Pancreas (tissue), 10 donors: ENCODE data around the gene OR2S2. TPM values are rescaled to one million over a fixed set of nuclear protein-coding genes. Genes with fewer than 3 reads are reported as not detected.

ENCODE experiments used
- ATAC-seq, 4 donors: fragments of 200-7000 bp; cut with Tn5 transposase; one replicate each; pipeline versions ENCODE4 v1.8.0 to v1.9.1; 2020; ENCODE audit warnings: mild to moderate bottlenecking in 4 of 4, moderate library complexity in 4 of 4
- DNase-seq, 6 donors: peaks; one replicate each; pipeline ENCODE4 v3.0.0-alpha.2; 2020
- FAIRE-seq: peaks from 2 replicates; lab custom pipeline; 2012; peaks lifted over from hg19 to GRCh38; lab: Jason Lieb, UNC
- H3K27ac ChIP-seq, 4 donors: fragments of 200-600 bp; sonication (generic); 1 replicate in 3 of 4; 2 replicates in 1 of 4; pipeline versions ENCODE4 v1.5.0 to v1.8.0; 2020
- H3K27me3 ChIP-seq, 4 donors: fragments of 200-600 bp; one replicate each; pipeline ENCODE4 v1.8.0; 2021
- H3K36me3 ChIP-seq, 3 donors: fragments of 200-600 bp; sonication (generic) in 1 of 3; one replicate each; pipeline versions ENCODE4 v1.5.0 to v1.8.0; 2020 to 2021
- H3K4me1 ChIP-seq, 3 donors: fragments of 200-600 bp; one replicate each; pipeline ENCODE4 v1.8.0; 2021
- H3K4me3 ChIP-seq, 4 donors: fragments of 200-600 bp; sonication (generic) in 2 of 4; one replicate each; pipeline versions ENCODE4 v1.5.0 to v1.8.0; 2020 to 2021
- H3K9me3 ChIP-seq, 4 donors: fragments of 200-600 bp; one replicate each; pipeline ENCODE4 v1.8.0; 2021
- WGBS, 2 donors: extraction: QIAGEN DNeasy Blood & Tissue Kit; methylation state at CpG; one replicate each; pipeline ENCODE4 v1.1.7; 2013; 5-methylcytosine and 5-hydroxymethylcytosine counted together
- intact Hi-C, 3 donors: fragments of 100-400 bp; cut with DNase I; formaldehyde crosslinking; loops; one replicate each; pipeline versions ENCODE4 v1.11.1 to v1.14.2; 2022
- polyA plus RNA-seq, 2 donors: library from polyadenylated mRNA; stranded (reverse); fragments of 200-250 nt; gene quantifications; one replicate each; pipeline ENCODE4 v1.2.3, GENCODE V29; 2013
- total RNA-seq, 6 donors: library from RNA; stranded (reverse); fragmentation: NEBNext Ultra II Directional in 4 of 6; extraction: Animal tissue kit (Norgen Biotek cat#: 25700) in 4 of 6; gene quantifications; one replicate each; pipeline versions ENCODE4 v1.2.1 to v1.2.4, GENCODE V29; 2021 to 2023
- TF ChIP-seq, protein P1 (sequence below), 4 donors: fragments of 200-600 bp; sonication (generic) in 3 of 4; IDR thresholded peaks; one replicate each; pipeline versions ENCODE4 v1.5.0 to v1.8.0; 2021; ENCODE audit warnings: antibody characterized with exemption in 4 of 4
- donor health status: healthy with polysubstance abuse.
- donor health status: DM: no; HTN: no; CAD: no; lungs with moderate emphysema.
- donor health status: DM: no; HTN: no; CAD: no.
- donor health status: control.
- donor health status: control.
- donor health status: Bipolar disorder and iron deficiency.
- donor health status: DM: yes; HTN: yes; CAD: no.
- donor health status: DM: no; HTN: no; CAD: no.
- donor health status: DM: no; HTN: no; CAD: no.
- donor health status: DM: yes; HTN: yes; CAD: no.

The OR2S2 gene
- total and polyA plus RNA-seq, 8 donors: not detected

DNA sequence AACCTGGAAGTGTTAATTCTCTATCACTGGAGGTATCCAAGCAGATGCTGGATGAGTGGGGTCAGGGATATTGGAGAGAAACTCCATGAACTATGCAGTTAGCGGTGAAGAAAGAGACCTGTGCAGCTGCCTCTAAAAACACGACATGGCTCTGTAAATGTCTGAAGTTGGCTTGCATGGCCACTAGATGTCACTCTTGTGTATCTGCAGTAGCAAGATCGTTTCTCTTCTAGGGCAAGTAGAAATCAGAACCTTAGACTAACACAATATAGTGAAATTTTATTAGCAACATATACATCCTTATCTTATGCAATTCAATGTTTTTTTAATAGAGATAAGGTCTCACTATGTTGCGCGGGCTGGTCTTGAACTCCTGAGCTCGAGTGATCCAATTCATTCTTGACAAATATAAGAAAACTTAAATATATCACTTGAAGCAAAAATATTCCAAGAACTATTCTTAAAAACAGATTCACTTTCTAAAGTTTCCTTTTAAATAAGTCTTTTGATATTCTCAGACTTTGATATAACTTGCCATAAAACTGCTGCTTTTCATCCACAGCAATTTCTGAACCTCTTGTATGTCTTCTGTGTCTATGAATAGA, 2.9 kb downstream of the OR2S2 start:
- Histone ChIP-seq H3K4me3 (no peak overlapping the region), H3K9me3 (no peaks in the 10 kb centered on the region), H3K27me3 (peaks cover 0 to 5% (median 0%) of the 10 kb centered on the region in 4 donors), H3K27ac (no peak overlapping the region), H3K4me1 (no peaks in the 10 kb centered on the region), H3K36me3 (no peaks in the 10 kb centered on the region)
- TF ChIP-seq, protein P1, sequence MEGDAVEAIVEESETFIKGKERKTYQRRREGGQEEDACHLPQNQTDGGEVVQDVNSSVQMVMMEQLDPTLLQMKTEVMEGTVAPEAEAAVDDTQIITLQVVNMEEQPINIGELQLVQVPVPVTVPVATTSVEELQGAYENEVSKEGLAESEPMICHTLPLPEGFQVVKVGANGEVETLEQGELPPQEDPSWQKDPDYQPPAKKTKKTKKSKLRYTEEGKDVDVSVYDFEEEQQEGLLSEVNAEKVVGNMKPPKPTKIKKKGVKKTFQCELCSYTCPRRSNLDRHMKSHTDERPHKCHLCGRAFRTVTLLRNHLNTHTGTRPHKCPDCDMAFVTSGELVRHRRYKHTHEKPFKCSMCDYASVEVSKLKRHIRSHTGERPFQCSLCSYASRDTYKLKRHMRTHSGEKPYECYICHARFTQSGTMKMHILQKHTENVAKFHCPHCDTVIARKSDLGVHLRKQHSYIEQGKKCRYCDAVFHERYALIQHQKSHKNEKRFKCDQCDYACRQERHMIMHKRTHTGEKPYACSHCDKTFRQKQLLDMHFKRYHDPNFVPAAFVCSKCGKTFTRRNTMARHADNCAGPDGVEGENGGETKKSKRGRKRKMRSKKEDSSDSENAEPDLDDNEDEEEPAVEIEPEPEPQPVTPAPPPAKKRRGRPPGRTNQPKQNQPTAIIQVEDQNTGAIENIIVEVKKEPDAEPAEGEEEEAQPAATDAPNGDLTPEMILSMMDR (IDR thresholded peaks at IDR 0.05): peak in 3 of 4 donors; percentile 66 to 87 (median 85)
- 4 to 9% methylated on average over 6 of the region's 6 CpGs for WGBS, 2 donors
- DNase-seq: peak in 3 of 6 donors; percentile 33 to 60 (median 34)
- FAIRE-seq: peak; percentile 67
- intact Hi-C loops: loop anchor here in 2 of 3 donors (5.0 to 10.0 kb wide), 2 partner anchors 67 to 70 kb away; no protein-coding TSS in a partner anchor
- peak; percentile 73 to 96 (median 90) for ATAC-seq

DNA sequence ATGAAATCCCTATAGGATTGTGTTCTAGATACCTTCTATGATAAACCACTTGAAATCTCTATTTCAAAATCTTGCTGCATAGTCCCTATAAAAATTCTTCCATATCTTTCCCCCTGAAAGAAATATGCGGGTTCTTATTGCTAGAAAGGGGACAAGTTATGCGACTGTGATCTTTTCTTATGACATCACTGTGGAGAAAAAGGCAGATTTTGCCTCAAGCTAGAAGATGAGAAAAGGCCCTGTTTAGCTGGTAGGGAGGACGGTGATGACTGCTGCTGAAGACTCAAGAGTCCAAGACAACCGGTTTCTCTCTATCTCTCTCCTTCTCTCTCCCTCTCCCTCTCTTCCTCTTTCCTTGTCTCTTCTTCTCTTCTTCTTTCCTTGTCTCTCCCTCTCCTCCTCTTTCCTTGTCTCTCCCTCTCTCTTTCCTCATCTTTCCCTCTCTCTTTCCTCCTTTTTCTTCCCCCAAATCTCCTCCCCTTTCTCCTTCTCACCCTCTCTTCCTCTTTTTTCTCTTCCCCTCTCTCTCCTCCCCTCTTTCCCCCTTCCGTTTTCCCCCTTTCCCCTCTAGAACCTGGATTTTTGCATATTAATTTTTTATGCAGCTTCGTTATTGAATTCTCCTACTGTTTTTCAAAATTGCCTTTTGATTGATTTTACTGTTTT, 5.3 kb downstream of the OR2S2 start:
- no peaks in the 10 kb centered on the region for H3K36me3 ChIP-seq
- H3K9me3 ChIP-seq: no peaks in the 10 kb centered on the region
- intact Hi-C loops: loop anchor here in 1 of 3 donors (10.0 kb wide), 1 partner anchor 72 kb away; no protein-coding TSS in a partner anchor
- H3K4me1 ChIP-seq: no peaks in the 10 kb centered on the region
- TF ChIP-seq, protein P1 (IDR thresholded peaks at IDR 0.05): no peak
- ATAC-seq (no peak), DNase-seq (no peak), FAIRE-seq (no peak)
- no peak overlapping the region for H3K4me3 ChIP-seq
- H3K27ac ChIP-seq: no peak overlapping the region
- WGBS, 2 donors: 48 to 61% methylated on average over 6 of the region's 6 CpGs
- peaks cover 0 to 5% (median 0%) of the 10 kb centered on the region in 4 donors for H3K27me3 ChIP-seq

DNA sequence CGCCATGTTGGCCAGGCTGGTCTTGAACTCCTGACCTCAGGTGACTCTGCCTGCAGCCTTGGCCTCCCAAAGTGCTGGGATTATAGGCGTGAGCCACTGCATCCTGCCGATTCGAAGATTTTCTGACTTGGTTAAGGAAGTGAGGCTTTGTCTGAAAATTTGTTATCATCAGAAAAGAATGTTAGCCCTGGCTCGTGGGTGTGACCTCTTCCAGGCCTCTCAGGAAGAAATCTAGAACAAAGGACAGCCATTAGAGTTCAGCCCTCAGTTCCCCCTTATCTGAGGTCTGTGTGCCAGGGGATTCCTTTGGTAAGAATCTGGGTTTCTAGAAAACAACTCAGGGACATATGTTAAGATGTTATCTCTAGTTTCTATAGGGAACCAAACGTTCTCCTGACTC, 6.2 kb downstream of the OR2S2 start:
- WGBS, 2 donors: 51 to 66% methylated on average over 6 of the region's 6 CpGs
- DNase-seq: no peak
- H3K4me1 ChIP-seq: no peaks in the 10 kb centered on the region
- TF ChIP-seq, protein P1 (IDR thresholded peaks at IDR 0.05): no peak
- ATAC-seq: no peak
- no peaks in the 10 kb centered on the region for H3K9me3 ChIP-seq
- peaks cover 0 to 5% (median 0%) of the 10 kb centered on the region in 4 donors for H3K27me3 ChIP-seq
- no peak overlapping the region for H3K4me3 ChIP-seq
- H3K36me3 ChIP-seq: no peaks in the 10 kb centered on the region
- no peak for FAIRE-seq
- H3K27ac ChIP-seq: no peak overlapping the region
- intact Hi-C loops: loop anchor here in 1 of 3 donors (10.0 kb wide), 1 partner anchor 73 kb away; no protein-coding TSS in a partner anchor

DNA sequence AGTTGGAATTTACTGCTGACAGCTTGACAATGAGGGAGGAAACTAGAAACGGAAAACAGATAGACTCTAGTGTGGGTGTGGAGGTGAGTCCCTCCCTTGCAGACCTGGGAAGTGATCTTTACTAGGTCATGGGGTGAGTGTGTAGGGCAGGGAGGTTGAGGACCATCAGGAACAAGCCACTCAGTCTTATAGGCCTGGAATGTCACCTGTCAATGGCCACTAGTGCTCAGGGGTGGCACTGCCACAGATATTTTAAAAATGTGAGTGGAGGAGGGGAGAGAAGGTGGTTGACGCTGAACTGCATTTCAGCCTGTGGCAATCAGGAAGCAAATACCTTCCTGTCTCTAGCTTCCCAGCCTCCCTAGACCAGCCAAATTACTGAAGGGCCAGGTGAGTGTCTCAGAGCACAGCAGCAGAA, 9.0 kb downstream of the OR2S2 start:
- WGBS, 2 donors: 37 to 56% methylated on average over 2 of the region's 2 CpGs
- no peak for DNase-seq
- intact Hi-C loops: loop anchor here in 1 of 3 donors (5.0 kb wide), 1 partner anchor 47 kb away; no protein-coding TSS in a partner anchor

More for the DNA sequence above, 9.0 kb downstream of the OR2S2 start:
- ATAC-seq (peak in 2 of 4 donors; percentile 19 to 21), FAIRE-seq (no peak)
- Histone ChIP-seq H3K27ac (no peak overlapping the region), H3K36me3 (no peaks in the 10 kb centered on the region), H3K4me3 (no peak overlapping the region), H3K27me3 (peaks cover 0 to 5% (median 0%) of the 10 kb centered on the region in 4 donors), H3K4me1 (no peaks in the 10 kb centered on the region), H3K9me3 (no peaks in the 10 kb centered on the region)
- TF ChIP-seq, protein P1 (IDR thresholded peaks at IDR 0.05): no peak
